Measurements from ENCODE around the gene MFSD2B.
"Not testable (repeated sequence)": the region's sequence is repeated elsewhere in the genome, so short reads cannot be mapped to it uniquely, and the experiment has no call there.

The MFSD2B gene

DNA sequence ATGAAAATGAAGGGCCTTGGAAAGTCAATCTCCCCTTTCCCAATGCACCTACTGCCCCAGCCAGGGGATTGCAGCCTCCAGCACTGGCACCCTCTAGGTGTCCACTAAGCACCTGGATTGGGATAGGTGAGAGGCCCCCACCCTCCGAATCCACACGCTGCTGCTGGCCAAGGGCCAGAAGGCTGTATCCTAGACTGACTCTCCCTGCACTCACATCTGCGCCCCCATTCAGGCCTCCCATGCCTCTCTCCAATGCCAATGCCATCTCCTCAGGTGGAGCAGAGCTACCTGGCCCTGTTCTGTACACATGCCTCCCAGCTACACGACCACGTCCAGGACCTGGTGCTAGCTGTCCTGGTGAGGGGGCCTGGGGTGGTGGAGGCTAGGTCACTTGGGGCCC lies 9.8 kb downstream of the MFSD2B start:
- DNase-seq (ENCODE audit: low spot score): no peak

DNA sequence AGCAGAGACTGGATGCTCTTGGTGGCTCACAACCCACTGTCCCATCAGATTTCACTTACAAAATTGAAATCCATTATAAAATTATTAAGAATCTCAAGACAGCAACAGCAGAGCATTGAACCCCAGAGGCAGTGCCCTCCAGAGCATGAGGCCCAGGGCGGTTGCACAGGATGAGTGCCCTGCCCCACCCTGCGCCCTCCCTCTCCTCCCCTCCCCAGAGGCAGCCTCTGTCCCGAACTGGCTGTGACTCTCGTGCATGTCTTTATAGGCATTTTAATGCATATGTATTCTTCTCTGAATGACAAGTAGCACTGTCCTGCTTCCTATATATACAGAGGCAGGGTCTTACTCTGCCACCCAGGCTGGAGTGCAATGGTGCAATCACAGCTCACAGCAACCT lies 10.4 kb downstream of the MFSD2B start:
- DNase-seq (ENCODE audit: low spot score): no peak

DNA sequence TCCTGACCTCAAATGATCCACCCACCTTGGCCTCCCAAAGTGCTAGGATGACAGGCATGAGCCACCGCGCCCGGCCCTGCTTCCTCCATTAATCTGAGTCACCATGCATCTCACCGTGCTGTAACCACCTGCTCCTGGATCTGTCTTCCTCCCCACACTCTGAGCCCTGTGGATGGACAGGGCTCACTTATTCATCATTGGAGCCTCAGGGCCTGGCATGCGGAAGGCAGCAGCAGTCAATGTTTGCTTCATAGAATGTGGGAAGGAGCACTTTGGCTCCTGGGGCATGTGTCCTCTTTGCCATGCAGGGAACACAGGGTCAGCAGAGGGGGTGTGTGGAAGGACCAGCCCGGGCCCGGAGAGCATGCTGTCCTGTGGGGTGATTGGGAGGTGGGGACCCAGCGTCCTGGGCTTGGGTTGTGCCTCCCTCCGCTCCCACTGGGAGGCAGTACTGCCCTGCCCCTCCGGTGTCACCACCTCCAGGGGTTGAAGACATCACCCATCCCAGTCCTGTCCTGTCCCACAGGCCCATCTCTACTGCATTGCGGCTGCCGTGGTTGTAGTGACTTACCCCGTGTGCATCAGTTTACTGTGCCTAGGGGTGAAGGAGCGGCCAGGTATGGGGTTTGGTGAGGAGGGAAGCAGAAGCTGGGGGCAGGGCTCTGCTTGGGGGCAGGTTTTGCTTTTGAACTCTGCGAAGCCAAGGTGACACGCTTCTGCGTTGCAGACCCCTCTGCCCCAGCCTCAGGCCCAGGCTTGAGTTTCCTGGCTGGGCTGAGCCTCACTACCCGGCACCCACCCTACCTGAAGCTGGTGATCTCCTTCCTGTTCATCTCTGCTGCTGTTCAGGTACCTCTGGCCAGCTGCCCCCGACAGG lies 11.5 kb downstream of the MFSD2B start:
- DNase-seq (ENCODE audit: low spot score): peak; percentile 29

DNA sequence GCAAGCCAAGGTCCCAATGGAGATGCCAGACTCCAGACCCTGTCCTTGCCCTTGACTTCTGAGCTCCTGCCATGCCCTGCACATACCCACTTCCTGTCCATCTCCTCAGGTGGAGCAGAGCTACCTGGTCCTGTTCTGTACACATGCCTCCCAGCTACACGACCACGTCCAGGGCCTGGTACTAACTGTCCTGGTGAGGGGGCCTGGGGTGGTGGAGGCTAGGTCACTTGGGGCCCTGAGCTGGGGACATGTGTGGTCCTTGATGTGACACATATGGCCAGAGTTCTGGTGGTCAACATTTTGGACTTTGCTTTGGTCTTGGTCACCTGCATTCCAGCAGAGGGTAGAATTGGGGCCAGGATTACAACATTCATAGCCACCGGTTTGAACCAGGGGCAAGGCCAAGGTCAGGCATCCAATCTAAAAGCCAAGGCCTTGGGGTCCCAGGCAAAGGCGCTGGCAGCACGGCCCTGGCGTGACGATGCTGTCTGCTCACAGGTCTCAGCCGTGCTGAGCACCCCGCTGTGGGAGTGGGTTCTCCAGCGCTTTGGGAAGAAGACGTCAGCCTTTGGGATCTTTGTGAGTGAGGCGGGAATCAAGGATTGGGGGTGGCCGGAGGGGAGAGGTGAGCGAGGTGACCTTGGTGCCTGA lies 12.6 kb downstream of the MFSD2B start:
- no peak for DNase-seq (ENCODE audit: low spot score)

DNA sequence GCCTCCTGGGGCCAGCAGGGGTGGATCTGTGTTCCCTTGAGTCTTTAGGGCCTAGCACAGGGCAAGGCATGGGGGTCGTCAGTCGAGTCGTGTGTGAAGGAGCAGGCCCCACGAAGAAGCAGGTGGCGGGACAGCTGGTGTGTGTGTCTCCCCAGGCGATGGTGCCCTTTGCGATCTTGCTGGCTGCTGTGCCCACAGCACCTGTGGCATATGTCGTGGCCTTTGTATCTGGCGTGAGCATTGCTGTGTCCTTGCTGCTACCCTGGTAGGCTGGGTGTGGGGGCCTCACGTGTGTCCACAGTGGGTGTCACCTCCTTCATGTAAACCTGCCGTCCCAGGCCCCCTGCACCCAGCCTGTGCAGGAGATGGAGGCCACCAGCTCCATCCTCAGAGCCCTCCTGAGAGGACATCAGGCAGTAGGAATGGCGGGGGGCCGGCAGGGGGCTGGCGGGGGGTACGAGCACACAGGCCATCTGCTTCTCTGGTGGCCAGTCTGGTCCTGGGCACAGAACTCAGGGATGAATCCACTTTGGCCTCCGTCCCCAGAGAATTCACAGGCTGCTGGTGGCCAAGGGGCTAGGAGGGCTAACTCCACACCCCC lies 13.2 kb downstream of the MFSD2B start:
- DNase-seq (ENCODE audit: low spot score): no peak

DNA sequence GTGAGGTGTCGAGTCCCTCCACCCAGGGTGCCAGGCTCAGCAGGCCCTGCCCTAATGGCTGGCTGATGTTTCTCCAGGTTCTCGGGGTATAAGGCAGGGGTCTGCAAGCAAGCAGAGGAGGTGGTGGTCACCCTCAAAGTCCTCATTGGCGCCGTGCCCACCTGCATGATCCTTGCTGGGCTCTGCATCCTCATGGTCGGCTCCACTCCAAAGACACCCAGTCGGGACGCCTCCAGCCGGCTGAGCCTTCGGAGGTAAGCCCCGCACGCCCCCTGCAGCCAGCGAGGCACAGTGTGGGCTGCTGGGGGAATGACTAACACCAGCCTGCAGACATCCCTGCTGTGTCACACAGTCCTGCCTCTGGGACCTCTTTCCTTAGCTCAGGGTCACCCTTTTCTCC lies 14.1 kb downstream of the MFSD2B start:
- DNase-seq (ENCODE audit: low spot score): peak; percentile 70

DNA sequence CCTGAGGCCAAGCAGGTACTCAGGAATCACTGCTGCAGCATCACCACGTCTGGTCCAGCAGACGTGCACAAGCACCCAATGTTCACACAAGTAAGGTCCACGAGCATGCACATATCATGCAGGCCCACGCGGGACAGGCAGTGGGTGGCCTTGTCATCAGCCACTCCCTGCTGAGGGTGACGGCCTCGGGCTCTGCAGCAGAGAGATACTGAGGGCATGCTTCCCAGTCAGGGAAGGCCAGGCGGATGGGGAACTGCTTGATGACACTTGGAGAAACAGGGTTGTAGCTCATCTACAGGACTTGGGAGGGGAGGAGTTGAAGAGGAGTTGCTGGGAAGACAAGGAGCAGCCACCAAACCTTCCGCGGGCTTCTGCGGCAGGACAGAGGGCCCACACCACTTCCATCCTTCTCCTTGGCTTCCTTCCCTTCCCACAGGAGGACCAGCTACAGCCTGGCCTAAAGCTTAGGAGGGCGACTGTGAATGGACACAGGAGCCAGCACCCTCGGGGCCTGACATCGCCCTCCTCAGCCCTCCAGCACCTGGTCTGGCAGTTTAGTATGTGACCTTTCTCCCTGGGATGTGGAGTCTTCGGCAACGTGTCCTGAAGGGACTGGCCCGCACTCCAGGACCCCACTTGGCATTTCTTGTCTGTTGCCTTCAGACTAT lies 15.2 kb downstream of the MFSD2B start:
- no peak for DNase-seq (ENCODE audit: low spot score)

DNA sequence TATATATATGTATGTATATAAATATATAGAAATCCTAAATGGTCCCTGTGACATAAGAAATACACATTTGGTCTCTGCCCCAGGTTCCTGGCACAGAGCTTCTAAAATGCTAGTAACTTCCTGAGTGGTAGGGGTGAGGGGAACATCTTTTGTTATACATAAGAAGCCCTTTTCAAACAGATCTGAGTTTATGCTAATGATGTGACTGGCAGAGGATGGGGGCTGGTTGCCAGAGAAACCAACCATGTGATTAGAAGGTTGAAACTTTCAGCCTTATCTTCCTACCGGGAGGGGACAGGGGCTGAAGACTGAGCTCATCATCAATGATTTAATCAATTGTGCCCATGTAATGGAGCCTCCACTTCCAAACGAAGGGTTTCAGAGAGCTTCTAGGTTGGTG lies 16.3 kb downstream of the MFSD2B start:
- DNase-seq (ENCODE audit: low spot score): no peak

DNA sequence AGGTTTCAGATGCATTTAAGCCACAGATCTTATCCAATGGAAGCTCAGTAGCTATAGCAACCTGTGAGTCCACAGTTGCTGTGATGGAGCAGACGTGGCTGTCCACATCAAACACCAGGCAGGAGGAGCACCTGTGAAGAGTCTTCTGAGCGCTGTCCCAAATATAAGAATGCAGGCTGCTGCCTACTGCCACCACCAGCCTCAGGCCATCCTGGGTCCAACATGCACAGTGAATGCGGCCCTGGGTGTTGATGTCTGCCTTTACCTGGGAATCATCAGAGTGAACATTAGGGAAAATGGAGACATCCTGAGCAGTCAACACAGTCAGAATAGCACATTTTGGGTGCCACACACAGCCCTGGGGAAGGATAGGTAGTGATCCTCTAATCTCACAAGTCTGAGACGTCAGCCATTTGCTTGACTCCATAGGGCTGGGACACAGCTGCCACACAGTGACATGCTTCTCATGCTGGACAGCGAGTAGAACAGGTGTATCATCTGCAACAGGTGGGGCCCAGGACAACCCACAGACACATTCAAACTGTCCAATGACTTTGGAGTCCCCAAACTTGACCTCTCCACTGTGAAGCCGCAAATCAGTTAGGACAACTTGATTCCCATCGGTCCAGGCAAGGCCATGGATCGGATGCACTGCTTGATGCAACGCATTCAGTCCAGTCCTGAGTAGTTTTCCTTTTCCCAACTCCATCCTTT lies 29.1 kb downstream of the MFSD2B start:
- DNase-seq (ENCODE audit: low spot score): no peak

DNA sequence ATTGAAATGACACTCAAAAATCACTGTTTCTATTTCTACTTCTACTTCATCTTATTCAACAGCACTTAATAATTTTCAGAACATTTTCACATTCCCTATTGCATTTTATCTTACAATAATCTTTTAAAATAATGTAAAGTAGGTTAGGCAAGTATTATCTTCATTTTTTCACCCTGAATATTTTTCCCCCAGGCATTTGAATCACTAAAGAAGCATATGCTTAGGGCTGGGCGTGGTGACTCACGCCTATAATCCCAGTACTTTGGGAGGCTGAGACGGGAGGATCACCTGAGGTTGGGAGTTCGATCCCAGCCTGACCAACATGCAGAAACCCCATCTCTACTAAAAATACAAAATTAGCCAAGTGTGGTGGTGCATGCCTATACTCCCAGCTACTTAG lies 30.6 kb downstream of the MFSD2B start:
- no peak for DNase-seq (ENCODE audit: low spot score)

DNA sequence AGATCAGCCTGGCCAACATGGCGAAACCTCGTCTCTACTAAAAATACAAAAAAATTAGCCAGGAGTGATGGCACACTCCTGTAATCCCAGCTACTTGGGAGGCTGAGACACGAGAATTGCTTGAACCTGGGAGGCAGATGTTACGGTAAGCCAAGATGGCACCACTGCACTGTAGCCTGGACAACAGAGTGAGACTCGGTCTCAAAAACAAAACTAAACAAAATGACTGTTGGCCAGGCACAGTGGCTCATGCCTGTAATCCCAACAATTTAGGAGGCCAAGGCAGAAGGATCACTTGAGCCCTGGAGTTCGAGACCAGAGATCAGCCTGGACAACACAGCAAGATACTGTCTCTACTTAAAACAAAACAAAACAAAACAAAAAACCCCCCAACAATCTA lies 33.2 kb downstream of the MFSD2B start:
- not testable (repeated sequence) for DNase-seq (ENCODE audit: low spot score)

DNA sequence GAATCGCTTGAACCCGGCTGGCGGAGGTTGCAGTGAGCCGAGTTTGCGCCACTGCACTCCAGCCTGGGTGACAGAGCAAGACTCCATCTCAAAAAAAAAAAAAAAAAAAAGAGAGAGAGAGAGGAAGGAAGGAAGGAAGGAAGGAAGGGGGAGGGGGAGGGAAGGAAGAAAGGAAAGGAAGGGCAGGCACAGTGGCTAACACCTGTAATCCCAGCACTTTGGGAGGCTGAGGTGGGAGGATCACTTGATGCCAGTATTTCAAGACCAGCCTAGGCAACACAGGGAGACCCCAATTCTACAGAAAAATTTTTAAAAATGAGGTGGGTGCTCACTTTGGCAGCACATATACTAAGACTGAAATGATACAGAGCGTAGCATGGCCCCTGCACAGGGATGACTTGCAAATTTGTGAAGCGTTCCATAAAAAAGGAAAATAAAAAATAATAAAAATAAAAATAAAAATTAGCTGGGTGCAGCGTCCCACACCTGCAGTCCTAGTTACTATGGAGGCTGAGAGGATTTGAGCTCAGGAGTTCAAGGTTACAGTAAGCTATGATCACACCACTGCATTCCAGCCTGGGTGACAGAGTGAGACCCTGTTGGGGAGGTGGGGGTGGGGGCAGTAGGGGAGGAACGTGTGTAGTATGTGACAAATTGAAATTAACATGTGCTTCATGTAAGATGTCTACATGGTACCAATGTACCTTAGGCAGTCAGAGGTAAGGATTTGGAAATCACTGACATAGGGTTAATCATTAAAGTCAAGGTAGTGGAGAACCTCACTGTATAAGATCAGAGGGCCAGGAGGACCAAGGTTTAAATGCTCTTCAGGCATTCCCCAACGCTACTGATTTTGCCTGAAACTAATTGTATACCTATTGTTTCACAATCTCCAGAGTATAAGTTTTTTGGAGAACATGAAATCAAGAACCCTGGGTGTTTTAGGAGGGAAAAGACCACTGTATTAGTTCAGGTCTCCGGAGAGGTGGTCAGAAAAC lies 35.9 kb downstream of the MFSD2B start:
- DNase-seq (ENCODE audit: low spot score): no peak

DNA sequence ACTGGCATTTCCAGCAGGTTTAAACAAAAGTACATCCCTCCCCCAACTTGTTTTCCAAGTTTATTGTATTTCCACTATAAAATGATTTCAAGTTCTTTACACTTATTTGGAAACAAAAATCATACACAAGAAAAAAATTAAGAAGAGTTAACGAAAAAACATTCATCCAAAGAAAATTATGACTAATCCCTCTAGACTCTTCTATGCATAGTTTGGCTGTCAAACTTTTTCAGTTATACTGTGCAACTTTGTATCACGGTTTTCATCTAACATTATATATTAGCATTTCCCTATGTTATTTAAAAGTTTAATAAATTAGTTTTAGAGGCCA lies 36.7 kb downstream of the MFSD2B start:
- DNase-seq (ENCODE audit: low spot score): no peak

DNA sequence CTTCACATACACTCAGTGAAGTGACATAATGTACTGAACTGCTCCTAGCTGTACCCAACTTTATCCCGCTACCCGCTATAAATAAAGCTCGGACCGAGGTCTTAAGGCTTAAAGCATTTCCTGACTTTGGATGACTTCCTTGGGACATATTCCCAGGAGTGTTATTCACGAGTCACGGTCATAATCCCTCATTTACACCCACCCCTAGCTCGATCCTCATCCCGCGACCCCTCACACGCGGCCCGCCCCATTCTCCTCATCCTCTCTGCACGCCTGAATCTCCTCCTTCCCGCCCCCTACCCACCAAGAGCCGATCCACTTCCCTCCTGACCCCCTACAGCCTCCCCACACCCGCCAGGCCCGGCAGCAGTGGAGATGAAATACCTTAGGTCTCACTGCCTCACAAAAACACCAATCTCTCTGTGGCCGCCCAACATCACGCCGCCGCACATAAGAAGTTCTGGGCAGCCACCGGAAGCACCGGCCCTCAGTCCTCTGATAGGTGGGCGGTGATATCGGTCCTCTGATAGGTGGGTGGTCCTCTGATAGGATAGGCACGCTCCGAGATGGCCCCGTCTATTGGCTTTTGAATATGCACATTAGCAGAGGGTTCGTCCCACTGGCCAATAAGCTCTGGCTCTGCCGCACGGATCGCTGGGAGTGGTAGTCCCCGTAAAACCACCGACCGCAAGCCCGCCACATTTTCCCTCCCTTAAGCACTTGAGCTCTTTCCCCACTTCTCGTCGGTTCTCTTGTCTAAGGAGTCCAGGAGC lies 37.2 kb downstream of the MFSD2B start, which contains the start of gene WDCP:
WDCP (minus strand) TSS at position 462 of the 773 bp plus-strand sequence. CDS start 7,897 bp downstream, outside the sequence.
- DNase-seq (ENCODE audit: low spot score): peak; percentile 95

DNA sequence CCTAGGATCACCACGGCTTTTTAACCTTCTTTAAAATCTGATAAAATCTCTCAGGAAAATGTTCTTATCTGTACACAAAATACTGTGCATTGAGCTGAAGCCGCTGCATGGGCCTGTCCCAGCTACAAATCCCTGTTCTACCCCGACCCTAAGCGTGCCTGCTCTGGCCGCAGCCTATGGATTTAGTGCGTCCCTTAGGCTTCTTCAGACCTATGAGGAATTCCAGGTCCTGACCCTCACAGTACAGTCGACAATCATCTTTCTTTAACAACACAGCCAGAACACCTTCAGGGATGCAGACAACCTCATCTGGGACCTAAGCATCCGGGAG lies 37.8 kb downstream of the MFSD2B start:
- no peak for DNase-seq (ENCODE audit: low spot score)

DNA sequence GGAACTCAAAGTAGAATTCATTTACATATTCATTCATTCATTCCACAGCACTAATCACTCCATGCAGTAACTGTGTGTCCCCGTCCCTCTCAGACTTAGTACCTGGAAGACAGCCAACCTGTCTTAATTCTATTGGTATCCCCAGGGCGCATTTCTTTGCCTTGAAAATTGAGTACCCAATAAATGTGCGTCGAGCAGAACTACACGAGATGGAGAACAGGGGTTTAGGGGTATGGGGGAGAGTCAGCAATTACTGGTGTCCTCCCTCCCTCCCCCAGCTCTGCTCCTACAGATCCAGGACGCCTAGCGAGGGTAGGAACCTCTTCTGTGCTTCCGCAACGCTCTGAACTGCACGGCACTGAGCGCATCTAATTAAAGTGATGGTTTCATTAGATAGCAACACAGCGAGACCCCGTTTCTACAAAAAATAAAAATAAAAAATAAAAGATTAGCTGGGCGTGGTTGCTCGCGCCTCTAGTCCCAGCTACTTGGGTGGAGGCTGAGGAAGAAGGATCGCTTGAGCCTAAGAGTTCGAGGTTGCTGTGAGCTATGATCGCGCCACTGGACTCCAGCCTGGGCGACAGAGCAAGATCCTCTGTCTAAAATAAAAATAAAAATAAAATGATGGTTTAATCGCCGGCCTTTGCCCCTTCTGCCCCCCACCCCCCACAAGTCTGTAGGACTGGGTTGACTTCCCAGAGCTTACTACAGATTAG lies 39.0 kb downstream of the MFSD2B start:
- no peak for DNase-seq (ENCODE audit: low spot score)

DNA sequence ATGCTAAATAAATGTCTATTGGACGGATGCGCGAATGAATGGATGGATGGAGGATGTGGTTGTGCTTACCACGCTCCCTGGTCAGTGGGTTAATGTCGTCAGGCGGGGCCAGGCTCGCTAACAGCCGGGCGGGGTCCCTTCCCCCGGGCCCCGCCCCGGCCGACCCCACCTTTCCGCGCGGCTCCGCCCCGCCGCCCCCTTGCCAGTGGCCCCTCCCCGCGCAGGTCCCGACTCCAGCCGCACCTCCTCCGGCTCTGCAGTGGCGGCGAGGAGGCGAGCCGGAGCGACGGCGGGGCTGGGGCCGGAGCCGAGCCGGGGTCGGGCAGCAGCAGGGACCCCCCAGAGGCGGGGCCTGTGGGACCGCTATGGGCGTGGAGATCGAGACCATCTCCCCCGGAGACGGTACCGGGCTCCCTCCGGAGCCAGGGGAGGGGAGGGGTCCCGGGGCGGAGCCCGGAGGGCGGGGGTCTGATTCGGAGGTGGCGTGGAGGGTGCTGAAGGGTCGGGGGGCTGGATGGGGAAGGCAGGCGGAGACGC lies 39.7 kb downstream of the MFSD2B start, which contains the start of gene FKBP1B:
FKBP1B (plus strand) TSS at position 257 of the 537 bp plus-strand sequence; CDS start at position 366, 109 bp downstream.
- peak; percentile 79 for DNase-seq (ENCODE audit: low spot score)

DNA sequence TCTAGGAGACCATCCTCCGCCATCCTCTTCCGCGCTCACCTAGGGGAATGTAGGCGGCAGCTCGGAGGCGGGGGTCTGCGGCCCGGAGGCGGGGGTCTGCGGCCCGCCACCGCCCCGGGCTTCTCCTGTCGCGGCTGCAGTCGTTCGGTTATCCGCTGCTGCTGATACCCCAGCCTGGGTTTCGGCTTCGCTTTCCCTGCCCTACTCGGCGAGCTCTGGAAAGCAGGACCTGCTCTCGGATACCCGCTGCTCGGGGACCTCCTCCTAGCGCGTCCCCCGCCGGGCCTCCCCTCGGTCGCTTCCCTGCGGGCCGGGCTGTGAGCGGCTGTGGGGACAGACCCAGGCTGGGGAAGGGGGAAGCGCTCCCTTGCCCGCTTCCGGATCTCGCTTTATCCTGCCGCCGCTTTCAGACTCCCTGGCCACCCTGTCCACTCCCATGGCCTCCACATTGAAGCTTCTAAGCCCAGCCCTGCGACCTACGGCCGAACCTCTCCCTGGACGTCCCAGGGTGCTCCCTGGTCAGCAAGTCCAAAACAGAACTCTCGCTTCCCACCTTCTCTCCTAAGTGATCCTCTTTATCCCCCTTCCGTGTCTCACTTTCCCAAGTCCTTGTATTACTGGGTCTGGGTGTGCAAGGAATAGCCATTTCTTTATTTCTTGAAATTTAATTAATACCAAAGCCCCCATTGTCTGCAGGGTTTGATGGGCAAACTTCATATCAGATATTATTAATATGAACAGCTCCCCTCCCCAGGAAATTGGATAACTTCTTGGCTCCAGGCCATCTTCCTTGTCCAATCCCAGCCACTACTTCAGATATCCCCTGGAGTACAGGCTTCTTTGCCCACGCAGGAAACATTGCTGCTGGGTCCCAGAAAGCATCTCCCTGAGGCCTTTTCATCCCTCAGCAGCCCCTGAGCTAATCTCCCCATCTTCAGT lies 40.4 kb downstream of the MFSD2B start:
- peak; percentile 37 for DNase-seq (ENCODE audit: low spot score)

Measured in AG20443 (cell line).